ENCODE data around the gene USP2.

GRCh38 chr11:119352857-119353260 lies 28.6 kb downstream of the USP2 start:
- TF ChIP-seq CTCF (optimal IDR thresholded peaks at IDR 0.05 in 1 of 3, IDR thresholded peaks at IDR 0.05 in 1 of 3, conservative IDR thresholded peaks at IDR 0.05 in 1 of 3; ENCODE audit: extremely low read depth in 1 of 3, insufficient read depth in 2 of 3, low read length in 3 of 3) (no peak), EZH2 (IDR thresholded peaks at IDR 0.05; ENCODE audit: low read length) (no peak)
